GM19238 (cell line): ENCODE results near the gene TJP2.

Source experiments
- DNase-seq: peaks from one replicate; pipeline ENCODE4 v3.0.0; 2011; ENCODE audit warnings: low spot score; ENCODE audit not compliant: insufficient read length

The TJP2 gene

GRCh38 chr9:69173891-69174615 lies at the start of gene TJP2:
Gene TJP2 (plus strand): TSS chr9:69174277. CDS start chr9:69174373, 96 bp downstream.
- DNase-seq = peak; percentile 49

GRCh38 chr9:69130456-69131441 lies 43.3 kb upstream of the TJP2 start:
- no peak for DNase-seq

- DNase-seq = no peak
Measured at GRCh38 chr9:69131682-69132081, 42.4 kb upstream of the TJP2 start.

- DNase-seq = no peak
Measured at GRCh38 chr9:69132361-69132760, 41.7 kb upstream of the TJP2 start.

- no peak for DNase-seq
Measured at GRCh38 chr9:69134412-69134811, 39.7 kb upstream of the TJP2 start.

GRCh38 chr9:69136185-69136584 lies 37.9 kb upstream of the TJP2 start:
- DNase-seq = no peak

GRCh38 chr9:69136779-69137178 lies 37.3 kb upstream of the TJP2 start:
- no peak for DNase-seq

- DNase-seq = no peak
Measured at GRCh38 chr9:69137311-69137710, 36.8 kb upstream of the TJP2 start.

GRCh38 chr9:69139596-69139995 lies 34.5 kb upstream of the TJP2 start:
- DNase-seq = no peak

GRCh38 chr9:69140123-69140735 lies 33.8 kb upstream of the TJP2 start:
- no peak for DNase-seq

- DNase-seq = no peak
Measured at GRCh38 chr9:69141851-69142250, 32.2 kb upstream of the TJP2 start.

GRCh38 chr9:69143291-69143690 lies 30.8 kb upstream of the TJP2 start:
- no peak for DNase-seq

GRCh38 chr9:69145144-69145715 lies 28.8 kb upstream of the TJP2 start:
- DNase-seq = no peak

GRCh38 chr9:69147041-69147834 lies 26.8 kb upstream of the TJP2 start:
- DNase-seq = no peak

GRCh38 chr9:69149321-69149807 lies 24.7 kb upstream of the TJP2 start:
- no peak for DNase-seq

GRCh38 chr9:69151506-69151905 lies 22.6 kb upstream of the TJP2 start:
- no peak for DNase-seq

- DNase-seq = no peak
Measured at GRCh38 chr9:69153707-69154521, 20.2 kb upstream of the TJP2 start.

- DNase-seq = peak; percentile 31
Measured at GRCh38 chr9:69155341-69156030, 18.6 kb upstream of the TJP2 start.
